Endothelial cell of hepatic sinusoid (primary cell): Measurements from ENCODE around the gene JUND.

Experiments
- in situ Hi-C: cut with HindIII; loops from 2 replicates; pipeline ENCODE4 v1.10.0; 2017; ENCODE audit warnings: low sequenced_read_pairs

JUND gene

GRCh38 chr19:18252370-18252717 lies 29.1 kb downstream of the JUND start:
- in situ Hi-C loops = no loop called here

GRCh38 chr19:18251587-18252369 lies 29.6 kb downstream of the JUND start:
- in situ Hi-C loops = no loop called here

DNA sequence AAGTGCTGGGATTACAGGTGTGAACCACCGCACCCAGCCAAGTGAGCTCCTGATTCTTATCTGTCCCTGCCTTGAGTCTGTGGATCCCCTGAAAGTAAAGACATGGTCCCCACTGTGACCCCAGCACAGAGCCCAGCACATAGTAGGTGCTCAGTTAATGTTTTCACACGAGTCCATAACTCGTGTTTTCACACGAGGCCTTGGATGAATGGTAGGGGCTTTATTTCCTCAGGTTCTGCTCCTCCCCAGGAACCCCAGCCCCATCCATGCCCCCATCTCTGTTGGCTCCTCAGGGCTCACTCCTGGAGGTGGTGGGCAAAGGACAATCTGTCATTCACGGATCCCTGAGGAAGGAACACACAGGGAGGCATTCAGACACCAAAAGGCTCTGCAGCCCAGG lies 31.6 kb downstream of the JUND start:
- in situ Hi-C loops = no loop called here

DNA sequence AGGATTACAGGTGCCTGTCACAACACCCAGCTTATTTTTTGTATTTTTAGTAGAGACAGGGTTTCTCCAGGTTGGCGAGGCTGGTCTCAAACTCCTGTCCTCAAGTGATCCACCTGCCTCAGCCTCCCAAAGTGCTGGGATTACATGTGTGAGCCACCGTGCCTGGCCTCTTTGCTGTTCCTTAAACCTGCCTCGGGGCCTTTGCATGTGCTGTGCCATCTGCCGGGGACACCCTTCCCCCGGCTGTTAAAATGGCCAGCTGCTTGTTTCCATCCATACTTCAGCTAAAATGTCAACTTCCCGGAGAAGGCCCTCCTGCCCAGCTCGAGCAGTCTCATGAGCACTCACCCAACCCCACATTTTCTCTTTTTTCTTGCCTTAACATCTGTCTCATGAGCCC lies 36.1 kb downstream of the JUND start:
- in situ Hi-C loops = no loop called here

GRCh38 chr19:18239303-18239702 lies 42.1 kb downstream of the JUND start:
- in situ Hi-C loops = no loop called here

GRCh38 chr19:18234194-18234593 lies 47.2 kb downstream of the JUND start:
- in situ Hi-C loops = no loop called here

DNA sequence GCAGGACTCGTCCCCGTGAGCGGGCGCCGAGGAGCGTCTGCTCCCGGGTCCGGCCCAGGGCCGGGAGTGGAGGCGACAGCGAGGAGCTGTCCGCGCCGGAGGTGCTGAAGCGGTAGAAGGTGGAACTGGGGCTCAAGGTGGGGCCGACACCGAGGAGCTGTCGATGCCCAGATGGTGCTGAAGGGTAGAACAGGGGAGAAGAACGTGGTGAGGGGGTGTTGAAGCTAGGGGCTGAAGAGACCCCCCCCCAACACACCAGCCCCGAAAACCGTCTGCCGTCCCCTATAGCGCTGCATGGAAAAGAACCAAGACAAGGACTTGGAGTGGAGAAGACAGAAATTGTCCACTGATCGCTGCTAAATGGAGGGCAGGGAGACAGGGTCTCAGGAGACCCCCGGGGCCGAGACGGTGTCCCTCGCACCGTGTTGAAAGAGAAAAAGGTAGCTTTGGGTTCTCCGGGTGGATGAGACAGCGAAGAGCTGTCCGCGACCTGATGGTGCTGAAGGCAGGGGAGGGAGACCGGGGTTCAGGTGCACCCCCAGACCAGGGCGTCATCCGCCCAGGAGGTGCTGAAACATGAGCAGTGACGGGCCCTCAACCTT lies 48.1 kb downstream of the JUND start:
- in situ Hi-C loops = no loop called here

DNA sequence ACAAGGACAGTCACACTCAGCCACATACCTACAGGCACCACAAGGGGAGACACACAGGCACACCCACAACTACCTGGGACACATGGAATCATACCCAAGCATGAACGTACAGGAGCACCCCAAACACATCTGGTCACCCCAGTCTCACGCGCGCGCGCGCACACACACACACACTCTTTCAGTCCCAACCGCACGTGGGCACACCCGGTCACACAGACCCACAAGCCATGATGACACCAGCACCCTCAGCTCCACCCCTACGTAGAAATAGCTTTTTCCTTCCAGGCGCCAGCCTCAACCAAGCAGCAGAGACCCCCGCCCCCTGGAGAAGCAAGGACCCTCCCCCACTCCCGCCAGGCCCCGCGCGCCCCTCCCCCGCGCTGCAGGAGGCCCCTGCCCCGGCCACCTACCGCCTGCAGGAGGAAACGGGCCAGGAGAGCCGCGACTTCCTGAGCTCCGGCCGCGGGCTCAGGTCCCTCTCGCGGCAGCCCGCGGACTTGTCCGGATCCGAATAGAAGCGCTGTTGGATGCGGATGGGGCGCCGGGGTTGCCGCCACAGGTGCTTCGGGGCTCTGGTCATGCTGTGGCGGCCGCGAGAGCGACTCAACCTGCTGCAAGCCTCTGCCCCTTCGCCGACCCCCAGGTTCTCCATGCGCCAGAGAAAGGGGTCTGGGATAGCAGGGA lies 48.7 kb downstream of the JUND start:
- in situ Hi-C loops = no loop called here

DNA sequence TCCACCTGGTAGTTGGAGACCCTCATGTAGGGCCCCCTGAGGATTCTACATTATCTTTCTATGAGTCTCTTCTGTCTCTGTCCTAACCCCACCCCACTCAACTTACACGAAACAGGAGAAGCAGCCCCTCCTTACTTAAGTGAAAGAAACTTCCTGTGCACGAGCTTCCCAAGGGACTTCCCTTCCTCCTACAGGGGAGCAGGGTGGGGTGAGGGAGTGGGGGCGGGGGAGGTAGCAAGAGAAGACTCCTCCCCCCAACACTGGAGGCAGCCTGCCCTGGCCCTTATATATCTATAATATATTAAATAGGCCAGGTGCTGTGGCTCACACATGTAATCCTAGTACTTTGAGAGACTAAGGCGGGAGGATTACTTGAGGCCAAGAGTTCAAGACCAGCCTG lies 49.6 kb downstream of the JUND start:
- in situ Hi-C loops = no loop called here

- in situ Hi-C loops = no loop called here
Measured at GRCh38 chr19:18230941-18231734, 50.3 kb downstream of the JUND start.

DNA sequence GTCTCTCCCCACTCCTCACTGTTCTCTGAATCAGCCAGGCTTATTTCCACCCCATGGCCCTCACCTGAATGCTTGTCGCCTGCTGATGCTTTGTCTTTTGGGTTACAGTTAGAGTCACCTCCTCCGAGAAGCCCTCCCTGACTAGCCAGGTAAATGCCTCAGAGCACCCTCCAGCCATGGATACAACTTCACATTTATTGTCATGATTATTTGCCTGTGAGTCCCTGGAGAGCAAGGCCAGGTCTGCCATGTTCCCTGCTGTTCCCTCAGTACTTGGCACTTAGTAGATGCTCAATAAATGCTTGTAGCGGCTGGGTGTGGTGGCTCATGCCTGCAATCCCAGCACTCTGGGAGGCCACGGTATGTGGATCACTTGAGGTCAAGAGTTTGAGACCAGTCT lies 51.5 kb downstream of the JUND start:
- in situ Hi-C loops = loop anchor here (5.0 kb wide), 1 partner anchor 48 kb away; no protein-coding TSS in a partner anchor
